Heart right ventricle (tissue), 16 donors: Measurements from ENCODE around the gene PSMC3IP. TPM values are rescaled to one million over a fixed set of nuclear protein-coding genes. Genes with fewer than 3 reads are reported as not detected.
A peak's percentile ranks its signal among the peaks of the same experiment; 100 is the strongest.

ENCODE experiments used
- ATAC-seq, 8 donors: fragments of 200-7000 bp; cut with Tn5 transposase; one replicate each; pipeline ENCODE4 v1.9.1; 2020; ENCODE audit warnings: mild to moderate bottlenecking in 8 of 8, moderate library complexity in 8 of 8, moderate number of reproducible peaks in 1 of 8
- DNase-seq, 2 donors: peaks; one replicate each; pipeline ENCODE4 v3.0.0-alpha.2; 2020
- H3K27ac ChIP-seq, 10 donors: fragments of 200-600 bp; sonication (generic) in 2 of 10; one replicate each; pipeline versions ENCODE4 v1.5.0 to v1.8.0; 2020 to 2022; ENCODE audit warnings: mild to moderate bottlenecking in 3 of 10
- H3K27me3 ChIP-seq, 7 donors: fragments of 200-600 bp; one replicate each; pipeline ENCODE4 v1.8.0; 2021 to 2022; ENCODE audit warnings: mild to moderate bottlenecking in 2 of 7
- H3K36me3 ChIP-seq, 9 donors: fragments of 200-600 bp; sonication (generic) in 1 of 9; one replicate each; pipeline versions ENCODE4 v1.5.0 to v1.8.0; 2020 to 2022; ENCODE audit warnings: mild to moderate bottlenecking in 2 of 9
- H3K4me1 ChIP-seq, 9 donors: fragments of 200-600 bp; sonication (generic) in 1 of 9; one replicate each; pipeline versions ENCODE4 v1.5.0 to v1.8.0; 2020 to 2022; ENCODE audit warnings: mild to moderate bottlenecking in 4 of 9
- H3K4me3 ChIP-seq, 10 donors: fragments of 200-600 bp; sonication (generic) in 2 of 10; one replicate each; pipeline versions ENCODE4 v1.5.0 to v1.8.0; 2020 to 2022; ENCODE audit warnings: mild to moderate bottlenecking in 7 of 10, moderate library complexity in 2 of 10
- H3K9me3 ChIP-seq, 11 donors: fragments of 200-600 bp in 10 of 11; sonication (generic) in 2 of 11; one replicate each; pipeline versions ENCODE4 v1.5.0 to v1.8.0; 2013 to 2022; ENCODE audit warnings: mild to moderate bottlenecking in 2 of 11, control low read depth in 1 of 11, moderate library complexity in 1 of 11
- CTCF ChIP-seq, 9 donors: fragments of 200-600 bp; sonication (generic) in 2 of 9; IDR thresholded peaks; one replicate each; pipeline versions ENCODE4 v1.5.0 to v1.8.0; 2021 to 2022; ENCODE audit warnings: antibody characterized with exemption in 9 of 9, mild to moderate bottlenecking in 5 of 9, moderate library complexity in 1 of 9
- WGBS, 2 donors: extraction: QIAGEN DNeasy Blood & Tissue Kit; methylation state at CpG; one replicate each; pipeline ENCODE4 v1.1.7; 2013; ENCODE audit warnings: inconsistent platforms in 1 of 2; 5-methylcytosine and 5-hydroxymethylcytosine counted together
- intact Hi-C, 10 donors: fragments of 100-400 bp; cut with DNase I; formaldehyde crosslinking; loops; one replicate each; pipeline versions ENCODE4 v1.11.1 to v1.14.2; 2022
- polyA plus RNA-seq, 2 donors: library from polyadenylated mRNA; stranded (reverse); fragments of 200-250 nt; gene quantifications; one replicate each; pipeline ENCODE4 v1.2.3, GENCODE V29; 2013
- total RNA-seq, 10 donors: library from RNA; stranded (reverse); fragmentation: NEBNext Ultra II Directional in 3 of 10; extraction: Animal tissue kit (Norgen Biotek cat#: 25700) in 3 of 10; gene quantifications; one replicate each; pipeline versions ENCODE4 v1.2.1 to v1.2.4, GENCODE V29; 2021 to 2023
- donor health status: Arrhythmogenic right ventricular cardiomyopathy.
- donor health status: ischemic (EF 13 %, LVEDD 7.1; RV severe dilation, severe dysfunction).
- donor health status: healthy with polysubstance abuse.
- donor health status: DM: no; HTN: yes; CAD: no.
- donor health status: DM: no; HTN: no; CAD: no.
- donor health status: ischemic (EF 25% LVEDD 6.9; RV normal size, moderate dysfunction).
- donor health status: ischemic (EF 25% LVEDD 5.7; RV mildly dilated, moderate dysfunction).
- donor health status: healthy.
- donor health status: DM: yes; HTN: yes; CAD: no.
- donor health status: Ischemic cardiomyopathy.
- donor health status: ischemic (EF 35%, LVEDD 5.7; RV mildly dilated, moderate dysfunction).
- donor health status: nonischemic (EF 11% LVEDD 7.7; RV severe dilation, severe dysfunction).
- donor health status: DM: yes; HTN: yes; CAD: no.
- donor health status: PGD.
- donor health status: ischemic (EF 29% LVEDD 5.4; RV normal size, mild dysfunction).
- donor health status: nonischemic (EF 23%, LVEDD 6.1; RV moderate dilation, normal function).

PSMC3IP gene
- total and polyA plus RNA-seq, 12 donors = 1.1 to 3.1 (median 1.9) TPM

DNA sequence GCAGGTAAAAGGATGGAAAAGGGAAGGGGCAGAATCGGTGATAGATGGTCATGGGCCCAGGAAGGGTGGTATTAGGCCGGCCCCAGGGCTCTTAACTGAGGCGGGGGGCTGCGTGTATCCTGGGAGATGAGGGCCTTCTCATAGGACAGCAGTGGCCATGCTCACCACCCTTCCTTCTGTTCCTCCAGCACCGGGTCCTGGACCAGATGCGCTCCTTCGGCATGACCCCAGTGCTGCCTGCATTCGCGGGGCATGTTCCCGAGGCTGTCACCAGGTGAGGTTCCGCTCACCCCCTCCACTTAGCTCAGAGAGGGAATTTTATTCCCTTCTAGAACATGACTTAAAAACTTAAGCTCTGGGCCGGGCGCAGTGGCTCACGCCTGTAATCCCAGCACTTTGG is 39.0 kb downstream of the PSMC3IP start:
- ATAC-seq (no peak), DNase-seq (no peak)
- no peak overlapping the region for H3K4me3 ChIP-seq
- H3K27ac ChIP-seq = no peak overlapping the region
- peaks cover 0 to 54% (median 19%) of the 10 kb centered on the region in 9 donors for H3K36me3 ChIP-seq
- no peaks in the 10 kb centered on the region for H3K9me3 ChIP-seq
- 97 to 98% methylated on average over 14 of the region's 14 CpGs for WGBS, 2 donors
- intact Hi-C loops = no loop called here
- no peaks in the 10 kb centered on the region for H3K27me3 ChIP-seq
- H3K4me1 ChIP-seq = peaks cover 3 to 27% (median 22%) of the 10 kb centered on the region in 9 donors
- TF ChIP-seq CTCF (IDR thresholded peaks at IDR 0.05) = no peak

DNA sequence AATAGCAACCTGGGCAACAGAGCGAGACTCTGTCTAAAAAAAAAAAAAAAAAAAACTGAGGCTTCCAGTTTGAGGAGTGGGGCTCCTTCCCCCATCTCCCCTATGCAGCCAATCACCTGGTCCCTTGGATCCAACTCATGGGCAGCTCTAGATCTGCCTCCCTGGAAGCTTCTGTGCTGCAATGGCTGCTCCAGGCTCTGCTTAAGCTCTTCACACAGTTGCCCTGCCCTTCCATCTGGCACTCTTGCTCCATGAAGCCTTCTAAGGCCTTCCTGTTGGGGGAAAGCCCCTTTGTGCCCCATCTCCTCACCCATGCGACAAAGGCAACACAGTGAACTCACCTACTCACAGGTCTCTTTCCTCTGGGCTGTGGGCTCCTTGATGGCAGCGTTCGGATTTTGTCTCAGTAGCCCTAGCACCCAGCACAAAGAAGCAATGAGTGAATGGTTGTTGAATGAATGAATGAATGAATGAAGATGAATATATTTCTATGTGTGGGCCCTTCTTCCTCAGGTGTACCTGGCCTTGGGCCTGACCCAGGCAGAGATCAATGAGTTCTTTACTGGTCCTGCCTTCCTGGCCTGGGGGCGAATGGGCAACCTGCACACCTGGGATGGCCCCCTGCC is 39.6 kb downstream of the PSMC3IP start:
- DNase-seq (no peak), ATAC-seq (no peak)
- no peaks in the 10 kb centered on the region for H3K27me3 ChIP-seq
- H3K4me3 ChIP-seq = no peak overlapping the region
- intact Hi-C loops = no loop called here
- H3K4me1 ChIP-seq = peaks cover 3 to 29% (median 22%) of the 10 kb centered on the region in 9 donors
- H3K9me3 ChIP-seq = no peaks in the 10 kb centered on the region
- 95 to 96% methylated on average over 5 of the region's 5 CpGs for WGBS, 2 donors
- no peak overlapping the region for H3K27ac ChIP-seq
- H3K36me3 ChIP-seq = peaks cover 0 to 48% (median 17%) of the 10 kb centered on the region in 9 donors
- no peak for TF ChIP-seq CTCF (IDR thresholded peaks at IDR 0.05)

DNA sequence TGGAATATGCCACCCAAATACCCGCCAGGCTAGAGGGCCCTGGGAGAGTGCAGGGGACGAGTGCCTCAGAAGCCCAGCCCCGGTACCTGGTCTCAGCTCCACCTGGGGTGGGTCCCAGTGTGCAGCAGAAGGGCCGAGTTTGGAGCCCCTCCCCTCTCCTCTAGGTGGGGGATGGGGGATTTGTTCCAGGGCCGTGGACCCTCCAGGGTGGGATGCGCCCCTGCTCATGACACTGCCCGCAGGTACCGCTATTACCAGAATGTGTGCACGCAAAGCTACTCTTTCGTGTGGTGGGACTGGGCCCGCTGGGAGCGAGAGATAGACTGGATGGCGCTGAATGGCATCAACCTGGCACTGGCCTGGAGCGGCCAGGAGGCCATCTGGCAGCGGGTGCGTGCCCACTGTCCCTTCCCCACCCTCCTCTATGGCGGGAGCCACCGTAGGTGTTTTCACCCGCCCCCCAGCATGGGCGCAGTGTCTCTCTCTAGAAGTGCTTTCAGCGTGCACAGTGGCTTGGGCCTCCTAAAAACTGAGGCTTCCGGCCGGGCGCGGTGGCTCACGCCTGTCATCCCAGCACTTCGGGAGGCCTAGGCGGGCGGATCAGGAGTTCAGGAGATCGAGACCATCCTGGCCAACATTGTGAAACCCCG is 40.2 kb downstream of the PSMC3IP start:
- Histone ChIP-seq H3K36me3 (peaks cover 0 to 42% (median 10%) of the 10 kb centered on the region in 9 donors), H3K4me1 (peaks cover 3 to 35% (median 22%) of the 10 kb centered on the region in 9 donors), H3K27ac (peak overlapping the region in 9 of 10 donors; percentile 73 to 98 (median 86)), H3K27me3 (no peaks in the 10 kb centered on the region), H3K9me3 (no peaks in the 10 kb centered on the region), H3K4me3 (peak overlapping the region; percentile 30 to 88 (median 72))
- ATAC-seq (peak in 4 of 8 donors; percentile 0 to 39 (median 2)), DNase-seq (no peak)
- TF ChIP-seq CTCF (IDR thresholded peaks at IDR 0.05) = no peak
- intact Hi-C loops = no loop called here
- WGBS, 2 donors = 89 to 90% methylated on average over 30 to 31 of the region's 31 CpGs

GRCh38 chr17:42536372-42537155 is 41.0 kb downstream of the PSMC3IP start:
- H3K36me3 ChIP-seq = peaks cover 0 to 35% (median 3%) of the 10 kb centered on the region in 9 donors
- WGBS, 2 donors = 1 to 2% methylated on average over 38 to 63 of the region's 65 CpGs
- intact Hi-C loops = loop anchor here in 1 of 10 donors (1.0 kb wide), 1 partner anchor 143 kb away; no protein-coding TSS in a partner anchor

More at GRCh38 chr17:42536372-42537155, 41.0 kb downstream of the PSMC3IP start:
- peak; percentile 52 to 72 (median 60) for ATAC-seq
- Histone ChIP-seq H3K27ac (peak overlapping the region; percentile 73 to 98 (median 86)), H3K9me3 (no peaks in the 10 kb centered on the region), H3K4me1 (peaks cover 3 to 39% (median 24%) of the 10 kb centered on the region in 9 donors), H3K4me3 (peak overlapping the region; percentile 30 to 88 (median 72)), H3K27me3 (no peaks in the 10 kb centered on the region)
- peak in 1 of 9 donors; percentile 29 for TF ChIP-seq CTCF (IDR thresholded peaks at IDR 0.05)
- peak; percentile 76 to 88 for DNase-seq
